OCI-LY3 (cell line): Measurements from ENCODE around the gene TFDP1.

Experiments
- EZH2phosphoT487 ChIP-seq: fragments of 200-600 bp; shearing (Covaris generic); IDR thresholded peaks from 2 replicates; pipeline ENCODE4 v1.6.1; 2018; ENCODE audit warnings: antibody characterized with exemption, mixed run types, low read depth
- TF ChIP-seq, protein P1 (sequence below): fragments of 200-600, 300-600 bp; sonication (generic); IDR thresholded peaks from 2 replicates; pipeline ENCODE4 v1.5.1; 2014; ENCODE audit warnings: antibody characterized with exemption, low read length, low read depth

DNA sequence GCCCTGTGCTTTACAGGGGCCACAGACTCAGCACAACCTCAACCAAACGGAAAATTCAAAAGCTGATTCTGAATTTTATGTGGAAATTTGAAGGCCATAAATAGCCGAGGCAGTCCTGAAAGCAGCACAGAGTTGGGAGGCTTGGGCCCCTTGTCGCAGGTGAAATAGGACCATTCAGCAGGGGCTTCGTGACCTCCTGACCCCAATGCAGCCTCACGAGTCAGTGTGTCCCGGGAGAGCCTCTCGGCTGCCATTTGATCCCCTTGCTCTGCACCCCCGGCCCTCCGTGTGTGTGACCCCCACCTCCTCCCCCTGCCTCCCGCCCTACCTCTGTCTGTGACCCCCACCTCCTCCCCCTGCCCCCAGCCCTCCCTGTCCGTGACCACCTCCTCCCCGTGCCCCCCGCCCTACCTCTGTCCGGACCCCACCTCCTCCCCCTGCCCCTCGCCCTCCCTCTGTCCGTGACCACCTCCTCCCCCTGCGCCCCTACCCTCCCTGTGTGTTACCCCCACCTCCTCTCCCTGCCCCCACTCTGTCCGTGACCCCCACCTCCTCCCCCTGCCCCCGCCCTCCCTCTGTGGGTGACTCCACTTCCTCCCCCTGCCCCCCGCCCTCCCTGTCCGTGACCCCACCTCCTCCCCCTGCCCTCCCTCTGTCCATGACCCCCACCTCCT lies 41.7 kb upstream of the TFDP1 start:
- TF ChIP-seq, protein P1, sequence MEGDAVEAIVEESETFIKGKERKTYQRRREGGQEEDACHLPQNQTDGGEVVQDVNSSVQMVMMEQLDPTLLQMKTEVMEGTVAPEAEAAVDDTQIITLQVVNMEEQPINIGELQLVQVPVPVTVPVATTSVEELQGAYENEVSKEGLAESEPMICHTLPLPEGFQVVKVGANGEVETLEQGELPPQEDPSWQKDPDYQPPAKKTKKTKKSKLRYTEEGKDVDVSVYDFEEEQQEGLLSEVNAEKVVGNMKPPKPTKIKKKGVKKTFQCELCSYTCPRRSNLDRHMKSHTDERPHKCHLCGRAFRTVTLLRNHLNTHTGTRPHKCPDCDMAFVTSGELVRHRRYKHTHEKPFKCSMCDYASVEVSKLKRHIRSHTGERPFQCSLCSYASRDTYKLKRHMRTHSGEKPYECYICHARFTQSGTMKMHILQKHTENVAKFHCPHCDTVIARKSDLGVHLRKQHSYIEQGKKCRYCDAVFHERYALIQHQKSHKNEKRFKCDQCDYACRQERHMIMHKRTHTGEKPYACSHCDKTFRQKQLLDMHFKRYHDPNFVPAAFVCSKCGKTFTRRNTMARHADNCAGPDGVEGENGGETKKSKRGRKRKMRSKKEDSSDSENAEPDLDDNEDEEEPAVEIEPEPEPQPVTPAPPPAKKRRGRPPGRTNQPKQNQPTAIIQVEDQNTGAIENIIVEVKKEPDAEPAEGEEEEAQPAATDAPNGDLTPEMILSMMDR: no peak
- no peak for TF ChIP-seq EZH2phosphoT487
